HepG2 (cell line): ENCODE data around the gene IQCN. TPM values are rescaled to one million over a fixed set of nuclear protein-coding genes. Genes with fewer than 3 reads are reported as not detected.

ENCODE experiments used
- ATAC-seq: fragments of 200-7000 bp; cut with Tn5 transposase; 3 replicates; pipeline ENCODE4 v1.9.1; 2020; ENCODE audit warnings: mild to moderate bottlenecking, moderate library complexity
- BruUV-seq: library from RNA; stranded (reverse); fragments of 400-500 nt; replicated peaks from 2 replicates; lab custom pipeline; 2021; lab: Mats Ljungman, UMichigan
- CTCF ChIA-PET: fragments of 300-600 bp; formaldehyde crosslinking; extraction: SDS; loops from one replicate; lab custom pipeline; 2021; ENCODE audit warnings: low total read pairs, inconsistent platforms, low intra/inter-chr PET ratio; lab: Yijun Ruan, JAX
- POLR2A ChIA-PET: fragments of 350-600 bp; sonication (Branson Sonifier 250); formaldehyde crosslinking; loops from one replicate; lab custom pipeline; 2020; ENCODE audit warnings: antibody characterized with exemption, inconsistent platforms; lab: Yijun Ruan, JAX
- DNase-seq: peaks from one replicate; pipeline ENCODE4 v3.0.0-alpha.2; 2015; ENCODE audit warnings: low spot score
- FAIRE-seq: peaks from 3 replicates; lab custom pipeline; 2011; peaks lifted over from hg19 to GRCh38; lab: Jason Lieb, UNC
- H2AFZ ChIP-seq: one replicate; pipeline ENCODE4 v1.6.1; 2011; ENCODE audit warnings: low read length, inconsistent platforms
- H3K27ac ChIP-seq: fragments of 300-600 bp; 3 replicates; pipeline ENCODE4 v1.8.0; 2011; ENCODE audit warnings: mixed run types, mild to moderate bottlenecking, mixed read lengths, low read length, inconsistent platforms; ENCODE audit not compliant: insufficient read depth; ENCODE audit errors: extremely low read length
- H3K27me3 ChIP-seq, 2 experiments: fragments of 200-600 bp in 1 of 2; 2 replicates in 1 of 2; 3 replicates in 1 of 2; pipeline versions ENCODE4 v1.6.0 to v1.8.0; 2011; ENCODE audit warnings: low read length in 2 of 2, mild to moderate bottlenecking in 2 of 2, moderate library complexity in 2 of 2, inconsistent platforms in 1 of 2; ENCODE audit not compliant: insufficient read depth in 2 of 2, control insufficient read depth in 1 of 2
- H3K36me3 ChIP-seq, 2 experiments: fragments of 200-600 bp in 1 of 2; replicated peaks in 1 of 2; 2 replicates in 1 of 2; 3 replicates in 1 of 2; pipeline versions ENCODE4 v1.5.1 to v1.8.0; 2011; ENCODE audit warnings: low read length in 2 of 2, inconsistent platforms in 1 of 2; ENCODE audit not compliant: insufficient read depth in 2 of 2, control insufficient read depth in 1 of 2
- H3K4me1 ChIP-seq: 2 replicates; pipeline ENCODE4 v1.5.1; 2012; ENCODE audit warnings: low read length, inconsistent platforms; ENCODE audit not compliant: insufficient read depth
- H3K4me2 ChIP-seq: 2 replicates; pipeline ENCODE4 v1.6.0; 2011; ENCODE audit warnings: low read depth, low read length, inconsistent platforms
- H3K4me3 ChIP-seq, 3 experiments: fragments of 200-600 bp in 1 of 3; sonication (generic), shearing (Covaris generic) in 1 of 3; replicated peaks in 1 of 3; 2 replicates each; pipeline ENCODE4 v1.5.1; 2011 to 2016; ENCODE audit warnings: low read length in 3 of 3, inconsistent platforms in 2 of 3, low read depth in 2 of 3, mild to moderate bottlenecking in 2 of 3, control low read depth in 1 of 3, mixed read lengths in 1 of 3; ENCODE audit not compliant: insufficient read depth in 1 of 3
- H3K79me2 ChIP-seq: one replicate; pipeline ENCODE4 v1.6.1; 2011; ENCODE audit warnings: low read length, inconsistent platforms; ENCODE audit not compliant: insufficient read depth
- H3K9ac ChIP-seq: 2 replicates; pipeline ENCODE4 v1.6.0; 2011; ENCODE audit warnings: mild to moderate bottlenecking, low read depth, low read length, inconsistent platforms; ENCODE audit not compliant: insufficient read depth
- H3K9me3 ChIP-seq: 2 replicates; pipeline ENCODE4 v1.5.1; 2012; ENCODE audit warnings: mild to moderate bottlenecking, low read length
- H4K20me1 ChIP-seq: 2 replicates; pipeline ENCODE4 v1.6.0; 2011; ENCODE audit warnings: inconsistent platforms, mild to moderate bottlenecking, low read length, moderate library complexity; ENCODE audit not compliant: insufficient read depth
- ARNT2 ChIP-seq: sonication (generic); formaldehyde crosslinking; IDR thresholded peaks from 2 replicates; pipeline ENCODE4 v1.8.0; 2022; ENCODE audit warnings: mild to moderate bottlenecking, low read depth, missing genetic modification reagents, moderate library complexity
- CREB1 ChIP-seq, 2 experiments: fragments of 450-650 bp in 1 of 2; IDR thresholded peaks; 2 replicates each; pipeline ENCODE4 v1.6.1; 2016 to 2017; ENCODE audit warnings: control low read depth in 1 of 2, mild to moderate bottlenecking in 1 of 2, missing compliant biosample characterization in 1 of 2, missing genetic modification characterization in 1 of 2
- ELF3 ChIP-seq: IDR thresholded peaks from 2 replicates; pipeline ENCODE4 v1.6.1; 2016; ENCODE audit warnings: missing genetic modification reagents, missing compliant biosample characterization
- HDAC1 ChIP-seq: sonication (generic); formaldehyde crosslinking; IDR thresholded peaks from 2 replicates; pipeline ENCODE4 v1.5.1; 2020; ENCODE audit warnings: mild to moderate bottlenecking, missing genetic modification reagents
- HNRNPH1 ChIP-seq: fragments of 200-400 bp; formaldehyde crosslinking; optimal IDR thresholded peaks from 2 replicates; pipeline ENCODE3; 2017; ENCODE audit warnings: mild to moderate bottlenecking, low read depth, low read length
- KAT2B ChIP-seq: fragments of 150-350 bp; IDR thresholded peaks from 2 replicates; pipeline ENCODE4 v1.6.1; 2014; ENCODE audit warnings: low read depth, low read length, borderline replicate concordance
- MAFF ChIP-seq: IDR thresholded peaks from 2 replicates; pipeline ENCODE4 v1.6.1; 2011; ENCODE audit warnings: low read depth, low read length, improper control_type of control experiment
- MAZ ChIP-seq, 2 experiments: sonication (generic) in 1 of 2; formaldehyde crosslinking in 1 of 2; IDR thresholded peaks; 2 replicates each; pipeline versions ENCODE4 v1.5.0 to v1.6.1; 2012 to 2020; ENCODE audit warnings: low read depth in 2 of 2, mild to moderate bottlenecking in 2 of 2, borderline replicate concordance in 1 of 2, improper control_type of control experiment in 1 of 2, low read length in 1 of 2, missing genetic modification reagents in 1 of 2, moderate library complexity in 1 of 2
- MEF2D ChIP-seq: sonication (generic); formaldehyde crosslinking; IDR thresholded peaks from 2 replicates; pipeline ENCODE4 v1.5.1; 2020; ENCODE audit warnings: mild to moderate bottlenecking, missing genetic modification reagents
- MZF1 ChIP-seq: sonication (generic); formaldehyde crosslinking; IDR thresholded peaks from 2 replicates; pipeline ENCODE4 v1.8.1; 2023; ENCODE audit warnings: mild to moderate bottlenecking, missing genetic modification reagents, borderline replicate concordance
- PBX2 ChIP-seq: IDR thresholded peaks from 2 replicates; pipeline ENCODE4 v1.6.1; 2016; ENCODE audit warnings: control low read depth
- PHF5A ChIP-seq: IDR thresholded peaks from one replicate; pipeline ENCODE4 v1.6.1; 2018; ENCODE audit warnings: low read depth, missing genetic modification reagents; ENCODE audit not compliant: unreplicated experiment
- REL ChIP-seq: sonication (generic); formaldehyde crosslinking; conservative IDR thresholded peaks from 2 replicates; pipeline ENCODE4 v1.8.0; 2022; ENCODE audit warnings: mild to moderate bottlenecking, missing genetic modification reagents, moderate library complexity
- SRF ChIP-seq: IDR thresholded peaks from 2 replicates; pipeline ENCODE4 v1.6.1; 2011; ENCODE audit warnings: mild to moderate bottlenecking, low read depth, low read length, moderate library complexity
- TGIF2 ChIP-seq: IDR thresholded peaks from 2 replicates; pipeline ENCODE4 v1.6.1; 2016; ENCODE audit warnings: control low read depth, missing compliant biosample characterization
- ZFP90 ChIP-seq: sonication (generic); formaldehyde crosslinking; IDR thresholded peaks from 2 replicates; pipeline ENCODE4 v1.8.0; 2022; ENCODE audit warnings: missing genetic modification reagents, mild to moderate bottlenecking, inconsistent platforms, borderline replicate concordance
- ZNF34 ChIP-seq: sonication (generic); formaldehyde crosslinking; IDR thresholded peaks from 2 replicates; pipeline ENCODE4 v1.4.0; 2020; ENCODE audit warnings: mild to moderate bottlenecking, missing genetic modification reagents, borderline replicate concordance
- WGBS: methylation state at CpG from one replicate; pipeline ENCODE4 v1.1.6; 2017; ENCODE audit warnings: low lambda C conversion rate; 5-methylcytosine and 5-hydroxymethylcytosine counted together
- in situ Hi-C: cut with HindIII; loops from 2 replicates; pipeline ENCODE4 v1.10.0; 2017; ENCODE audit warnings: low pct_unique_long_range_greater_than_20kb; ENCODE audit not compliant: extremely low pct_ligation_motif_present
- intact Hi-C: fragments of 100-400 bp; cut with micrococcal nuclease; formaldehyde crosslinking; loops from one replicate; pipeline ENCODE4 v1.10.0; 2022; ENCODE audit not compliant: unreplicated experiment
- polyA plus RNA-seq, 8 experiments: library from polyadenylated mRNA; depleted of rRNA in 3 of 8; stranded (reverse) in 7 of 8; unstranded in 1 of 8; fragments of >200 nt; fragmentation: Illumina TruSeq in 4 of 8; extraction: Trizol in 4 of 8; gene quantifications; 2 replicates each; pipeline versions ENCODE4 v1.2.1 to v1.2.3, GENCODE V29; 2011 to 2016; ENCODE audit warnings: low read depth in 4 of 8, missing spikeins in 1 of 8, mixed read lengths in 1 of 8; ENCODE audit not compliant: insufficient read depth in 1 of 8
- total RNA-seq, 5 experiments: library from RNA; depleted of rRNA; stranded (reverse); fragments of >200 nt; fragmentation: Illumina TruSeq; extraction: Trizol; gene quantifications; 2 replicates each; pipeline ENCODE4 v1.2.3, GENCODE V29; 2016; ENCODE audit warnings: low read depth in 1 of 5
- TF ChIP-seq, protein P1 (sequence below): sonication (generic); formaldehyde crosslinking; IDR thresholded peaks from 2 replicates; pipeline ENCODE4 v1.5.1; 2020; ENCODE audit warnings: mild to moderate bottlenecking, missing genetic modification reagents

IQCN gene
- total and polyA plus RNA-seq, 2 of the 13 experiments (the other 11 are each of a cell fraction or from before 2014, with no cell fraction given), result 0.04 to 0.18 TPM

DNA sequence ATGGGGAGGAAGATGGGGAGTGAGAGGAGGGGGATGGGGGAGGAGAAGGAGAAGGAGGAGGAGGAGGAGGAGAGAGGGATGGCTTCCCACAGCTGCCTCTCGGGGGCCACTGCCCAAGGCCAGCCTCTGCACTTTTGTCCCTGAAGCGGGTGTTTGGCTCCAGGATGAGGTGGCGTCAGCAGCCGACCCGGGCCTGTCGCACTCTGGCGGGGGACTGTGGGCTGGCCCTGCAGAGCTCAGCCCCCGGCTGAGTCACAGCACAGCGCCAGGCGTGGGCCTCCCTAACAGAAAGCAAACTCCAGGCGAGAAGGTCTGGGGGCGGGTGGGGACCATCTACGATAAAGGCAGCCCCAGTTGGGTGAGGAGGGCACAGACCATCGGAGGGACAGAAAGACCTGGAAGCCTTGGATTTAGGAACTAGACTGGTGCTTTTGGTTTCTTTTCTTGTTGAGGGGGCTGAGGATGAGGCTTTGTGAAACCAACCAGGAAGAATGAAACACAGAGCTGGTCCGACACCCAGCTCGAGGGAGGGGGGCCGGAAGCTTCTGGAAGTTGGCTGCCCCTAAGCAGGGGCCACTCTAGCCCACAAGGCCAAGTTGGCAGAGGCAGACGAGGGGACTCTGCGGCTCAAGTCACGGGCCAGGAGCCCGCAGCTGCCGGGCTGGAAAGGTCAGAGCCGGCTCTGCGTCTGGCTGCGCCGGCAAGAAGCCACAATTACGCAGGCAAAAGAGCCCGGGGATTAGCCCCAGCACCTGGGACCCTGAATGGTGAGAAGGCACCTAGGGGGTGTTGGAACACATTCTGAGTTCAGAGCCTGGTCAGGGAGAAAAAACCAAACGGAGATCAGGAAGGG, 30.4 kb upstream of the IQCN start (continued):
- TF ChIP-seq MAZ (IDR thresholded peaks at IDR 0.05; ENCODE audit: borderline replicate concordance, low read depth, low read length) (peak; percentile 81), MAZ (CRISPR knock-in tag; IDR thresholded peaks at IDR 0.05; ENCODE audit: low read depth) (peak; percentile 93), PHF5A (CRISPR knock-in tag) (no peak), ZFP90 (CRISPR knock-in tag) (no peak), CREB1 (IDR thresholded peaks at IDR 0.05) (0 out of 2 replicates have a peak, but pooled peaks have one; percentile 32), CREB1 (CRISPR knock-in tag; IDR thresholded peaks at IDR 0.05) (peak; percentile 53), ELF3 (CRISPR knock-in tag) (peak; percentile 78; the same call in 1 of the 2 replicates)

DNA sequence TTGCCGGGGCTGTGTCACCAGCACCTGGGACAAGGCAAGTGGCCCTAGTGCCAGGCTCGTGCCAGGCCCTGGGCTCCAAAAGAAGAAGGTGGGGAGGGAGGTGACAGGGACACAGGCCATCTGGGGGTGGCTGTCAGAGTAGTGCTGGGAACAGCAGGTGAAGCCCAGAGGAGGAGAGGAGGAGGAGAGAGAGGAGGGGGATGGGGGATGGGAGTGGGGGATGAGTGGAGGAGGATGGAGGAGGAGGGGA, 29.9 kb upstream of the IQCN start:
- BruUV-seq, result no TSS peak
- FAIRE-seq, result no peak
- TF ChIP-seq HDAC1 (CRISPR knock-in tag), result no peak
- no peak for TF ChIP-seq ARNT2 (CRISPR knock-in tag)
- TF ChIP-seq ZNF34 (CRISPR knock-in tag), result no peak
- 0 out of 2 replicates have a peak, but pooled peaks have one; percentile 51 for TF ChIP-seq REL (CRISPR knock-in tag)
- TF ChIP-seq SRF, result no peak
- TF ChIP-seq PBX2 (CRISPR knock-in tag), result no peak
- no peak for TF ChIP-seq MAFF
- TF ChIP-seq MZF1 (CRISPR knock-in tag), result 0 out of 2 replicates have a peak, but pooled peaks have one; percentile 36
- no peak for TF ChIP-seq MEF2D (CRISPR knock-in tag)
- no peak for TF ChIP-seq KAT2B
- TF ChIP-seq, protein P1, sequence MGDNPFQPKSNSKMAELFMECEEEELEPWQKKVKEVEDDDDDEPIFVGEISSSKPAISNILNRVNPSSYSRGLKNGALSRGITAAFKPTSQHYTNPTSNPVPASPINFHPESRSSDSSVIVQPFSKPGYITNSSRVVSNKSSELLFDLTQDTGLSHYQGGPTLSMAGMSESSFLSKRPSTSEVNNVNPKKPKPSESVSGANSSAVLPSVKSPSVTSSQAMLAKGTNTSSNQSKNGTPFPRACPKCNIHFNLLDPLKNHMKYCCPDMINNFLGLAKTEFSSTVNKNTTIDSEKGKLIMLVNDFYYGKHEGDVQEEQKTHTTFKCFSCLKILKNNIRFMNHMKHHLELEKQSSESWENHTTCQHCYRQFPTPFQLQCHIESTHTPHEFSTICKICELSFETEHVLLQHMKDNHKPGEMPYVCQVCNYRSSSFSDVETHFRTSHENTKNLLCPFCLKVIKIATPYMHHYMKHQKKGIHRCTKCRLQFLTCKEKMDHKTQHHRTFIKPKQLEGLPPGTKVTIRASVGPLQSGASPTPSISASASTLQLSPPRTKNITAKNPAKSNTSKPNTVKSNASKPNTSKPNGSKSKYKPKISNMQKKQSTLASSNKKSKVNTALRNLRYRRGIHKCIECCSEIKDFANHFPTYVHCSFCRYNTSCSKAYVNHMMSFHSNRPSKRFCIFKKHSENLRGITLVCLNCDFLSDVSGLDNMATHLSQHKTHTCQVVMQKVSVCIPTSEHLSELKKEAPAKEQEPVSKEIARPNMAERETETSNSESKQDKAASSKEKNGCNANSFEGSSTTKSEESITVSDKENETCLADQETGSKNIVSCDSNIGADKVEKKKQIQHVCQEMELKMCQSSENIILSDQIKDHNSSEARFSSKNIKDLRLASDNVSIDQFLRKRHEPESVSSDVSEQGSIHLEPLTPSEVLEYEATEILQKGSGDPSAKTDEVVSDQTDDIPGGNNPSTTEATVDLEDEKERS (CRISPR knock-in tag), result no peak
- TF ChIP-seq TGIF2, result no peak
- TF ChIP-seq HNRNPH1, result no peak

More for the DNA sequence above, 29.9 kb upstream of the IQCN start:
- DNase-seq (no peak), ATAC-seq (peak; percentile 35)
- in situ Hi-C loops (no loop called here), intact Hi-C loops (loop anchor here (1.0 kb wide), 1 partner anchor 14 kb away; no protein-coding TSS in a partner anchor)
- peak overlapping the region; percentile 60 to 77 (median 61) for H3K4me3 ChIP-seq
- H3K4me1 ChIP-seq, result peaks cover 56% of the 10 kb centered on the region
- H2AFZ ChIP-seq, result no peak overlapping the region
- H3K9me3 ChIP-seq, result no peaks in the 10 kb centered on the region
- H3K27ac ChIP-seq, result peak overlapping the region; percentile 86
- 0% methylated on average over 2 of the region's 2 CpGs for WGBS
- peak overlapping the region; percentile 78 for H3K9ac ChIP-seq
- no peaks in the 10 kb centered on the region for H4K20me1 ChIP-seq
- no peaks in the 10 kb centered on the region for H3K27me3 ChIP-seq
- no peaks in the 10 kb centered on the region for H3K79me2 ChIP-seq
- peak overlapping the region; percentile 97 for H3K4me2 ChIP-seq
- POLR2A ChIA-PET, result interaction anchor here (0.6 to 7.2 kb wide), 17 partner anchors 12 to 445 kb away, joined by 3 to 251 read pairs (median 8); partner anchors contain the start of genes GDF15, IQCN, JUND and LSM4
- CTCF ChIA-PET, result interaction anchor here (1.0 kb wide), 1 partner anchor 19 kb away, joined by 3 read pairs; the partner anchor contains the start of gene LSM4
- H3K36me3 ChIP-seq, result peaks cover 1 to 7% of the 10 kb centered on the region in 2 experiments; a peak in 2 of 5 replicates
